ENCODE data around the gene IL13.

Gene IL13

DNA sequence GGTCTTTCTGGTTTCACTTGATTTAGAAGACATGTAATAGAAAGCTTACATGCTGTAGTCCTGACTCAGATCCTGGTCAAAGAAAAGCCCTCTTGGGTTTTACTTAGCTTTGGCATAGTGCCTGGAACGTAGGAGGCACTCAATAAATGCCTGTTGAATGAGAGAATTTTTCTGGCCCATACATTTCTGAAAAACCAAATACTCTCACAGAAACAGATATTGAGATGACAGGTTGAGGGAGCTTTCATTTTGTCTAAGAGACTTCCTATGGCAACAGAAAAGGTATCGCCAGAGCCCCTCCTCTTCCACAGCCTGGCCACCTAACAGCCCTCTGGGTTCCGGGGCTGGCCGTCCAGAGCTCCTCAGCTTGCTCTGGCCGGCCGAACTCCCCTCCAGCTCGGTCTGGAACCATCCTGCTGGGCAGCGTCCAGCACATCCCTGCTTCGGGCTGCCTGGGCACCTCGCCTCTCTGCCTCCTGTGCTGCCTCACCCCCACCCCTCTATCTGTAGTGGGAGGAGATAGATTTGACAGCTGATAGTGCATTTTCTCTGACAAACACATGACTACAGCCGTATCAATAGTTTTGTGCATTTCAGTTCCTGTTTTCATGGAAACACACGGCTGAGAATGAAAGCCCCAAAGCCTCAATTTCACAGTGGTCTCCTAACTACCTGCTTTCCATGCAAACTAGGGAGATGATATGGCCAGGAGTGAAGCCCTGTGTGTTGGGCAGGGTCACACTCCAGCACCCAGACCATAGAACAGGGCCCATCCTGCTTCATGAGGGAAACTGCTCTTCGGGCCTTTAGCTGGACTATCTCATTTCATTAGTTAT is 16.9 kb downstream of the IL13 start:
- TF ChIP-seq, protein P1, sequence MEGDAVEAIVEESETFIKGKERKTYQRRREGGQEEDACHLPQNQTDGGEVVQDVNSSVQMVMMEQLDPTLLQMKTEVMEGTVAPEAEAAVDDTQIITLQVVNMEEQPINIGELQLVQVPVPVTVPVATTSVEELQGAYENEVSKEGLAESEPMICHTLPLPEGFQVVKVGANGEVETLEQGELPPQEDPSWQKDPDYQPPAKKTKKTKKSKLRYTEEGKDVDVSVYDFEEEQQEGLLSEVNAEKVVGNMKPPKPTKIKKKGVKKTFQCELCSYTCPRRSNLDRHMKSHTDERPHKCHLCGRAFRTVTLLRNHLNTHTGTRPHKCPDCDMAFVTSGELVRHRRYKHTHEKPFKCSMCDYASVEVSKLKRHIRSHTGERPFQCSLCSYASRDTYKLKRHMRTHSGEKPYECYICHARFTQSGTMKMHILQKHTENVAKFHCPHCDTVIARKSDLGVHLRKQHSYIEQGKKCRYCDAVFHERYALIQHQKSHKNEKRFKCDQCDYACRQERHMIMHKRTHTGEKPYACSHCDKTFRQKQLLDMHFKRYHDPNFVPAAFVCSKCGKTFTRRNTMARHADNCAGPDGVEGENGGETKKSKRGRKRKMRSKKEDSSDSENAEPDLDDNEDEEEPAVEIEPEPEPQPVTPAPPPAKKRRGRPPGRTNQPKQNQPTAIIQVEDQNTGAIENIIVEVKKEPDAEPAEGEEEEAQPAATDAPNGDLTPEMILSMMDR (conservative IDR thresholded peaks at IDR 0.05): no peak
- no peak overlapping the region for H3K27ac ChIP-seq

DNA sequence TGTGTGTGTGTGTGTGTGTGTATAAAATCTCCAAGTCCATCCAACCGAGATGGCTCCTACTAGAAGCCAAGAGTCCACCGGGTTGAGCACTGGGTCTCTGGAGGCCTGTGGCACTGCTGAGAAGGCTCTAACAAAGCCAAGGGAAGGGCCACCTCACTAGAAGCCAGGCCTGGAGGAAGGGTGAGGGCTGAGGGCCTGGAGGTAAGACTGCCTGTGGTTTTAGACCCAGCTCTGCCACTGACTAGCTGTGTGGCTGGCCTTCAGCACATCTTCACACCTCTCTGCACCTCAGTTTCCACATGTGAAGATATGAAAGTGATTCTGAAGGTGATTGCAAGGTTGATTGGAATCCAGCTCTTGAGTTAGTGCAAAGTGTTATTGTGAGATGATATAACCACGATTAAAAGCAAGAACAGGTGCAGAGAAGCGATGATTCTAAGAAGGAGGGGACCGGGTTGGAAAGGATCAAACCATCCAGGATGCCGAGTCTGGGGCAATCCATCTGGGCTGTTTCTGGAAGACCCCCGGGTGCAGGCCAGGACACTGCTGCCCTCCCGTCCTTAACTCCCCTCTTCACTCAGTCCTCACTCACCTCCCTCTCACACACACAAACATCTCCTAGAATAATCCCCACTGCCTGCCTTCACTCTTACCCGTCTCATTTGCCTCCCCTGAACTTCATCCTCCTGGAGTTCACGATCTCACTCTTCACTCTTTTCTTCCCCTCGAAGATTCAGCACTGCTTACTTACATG is 18.1 kb downstream of the IL13 start:
- H3K27ac ChIP-seq: no peak overlapping the region
- TF ChIP-seq, protein P1 (conservative IDR thresholded peaks at IDR 0.05): no peak

DNA sequence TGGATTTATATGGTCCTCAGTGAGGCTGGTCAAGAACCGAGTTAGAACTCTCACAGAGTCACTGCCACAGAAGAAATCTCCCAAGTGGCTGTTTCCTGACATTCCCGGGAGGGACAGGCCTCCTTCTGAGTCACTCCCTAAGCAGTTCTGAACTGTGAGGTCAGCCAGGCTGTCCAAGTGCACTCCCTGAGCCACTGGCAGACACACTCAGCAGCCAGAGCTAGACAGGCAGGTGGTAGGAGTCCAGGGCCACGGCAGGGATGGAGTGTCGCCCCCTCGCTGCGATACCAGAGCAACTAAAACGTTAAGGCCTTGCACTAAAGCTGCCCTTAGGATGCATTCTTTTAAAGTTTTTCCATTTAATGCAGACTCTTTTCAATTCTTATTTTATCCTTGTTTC is 19.2 kb downstream of the IL13 start:
- no peak overlapping the region for H3K27ac ChIP-seq
- TF ChIP-seq, protein P1 (conservative IDR thresholded peaks at IDR 0.05): no peak

DNA sequence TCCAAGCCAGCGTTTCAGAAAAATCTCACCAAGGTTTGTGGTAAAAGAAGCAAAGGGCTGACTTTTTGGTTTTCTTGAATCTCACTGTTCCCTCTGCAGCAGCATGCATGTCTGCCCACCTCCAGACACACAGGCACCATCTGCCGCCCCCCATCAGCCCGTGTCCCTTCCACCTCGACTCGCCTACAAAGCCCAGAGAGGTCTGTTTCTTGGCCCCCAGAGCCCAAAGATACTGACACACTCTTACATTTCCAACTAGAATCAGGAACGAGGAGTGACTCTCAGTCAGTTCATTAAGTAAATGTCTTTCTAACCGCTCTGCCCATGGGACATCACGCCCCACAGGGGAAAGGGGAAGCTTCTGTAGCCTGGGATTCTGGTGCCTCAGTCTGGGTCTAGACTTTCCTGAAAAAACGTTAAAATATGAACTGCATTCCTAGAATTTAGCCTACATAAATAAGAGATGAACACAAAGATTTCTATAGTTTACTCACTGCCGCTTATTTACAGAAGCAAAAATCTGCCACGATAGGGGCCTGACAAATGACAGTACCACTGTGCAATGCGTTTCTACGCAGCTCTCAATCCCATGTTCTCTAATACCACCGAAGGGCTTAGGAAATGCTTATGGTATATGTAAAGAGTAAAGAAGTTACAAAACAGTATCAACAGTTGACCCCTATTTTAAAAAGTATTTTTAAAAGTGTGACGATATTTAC is 19.9 kb downstream of the IL13 start:
- no peak overlapping the region for H3K27ac ChIP-seq
- TF ChIP-seq, protein P1 (conservative IDR thresholded peaks at IDR 0.05): no peak

DNA sequence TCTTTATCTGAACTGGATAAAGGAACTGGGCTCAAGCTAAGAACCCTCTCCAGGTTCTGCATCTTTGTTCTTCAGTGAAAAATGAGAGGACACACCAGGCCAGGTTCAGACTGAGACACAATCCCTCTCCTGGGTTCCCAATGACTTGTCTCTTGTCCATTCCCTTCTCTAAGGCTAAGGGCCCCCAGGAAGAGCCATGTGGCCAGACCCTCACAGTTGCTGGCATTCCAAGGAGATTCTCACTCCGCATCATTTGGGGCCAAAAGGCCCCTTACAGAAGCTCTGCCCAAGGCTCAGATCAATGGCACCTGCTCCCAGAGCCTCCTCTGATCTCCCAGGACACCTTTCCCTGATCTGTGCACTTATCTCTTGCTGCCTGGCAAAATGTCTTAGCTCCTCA is 20.8 kb downstream of the IL13 start:
- TF ChIP-seq, protein P1 (conservative IDR thresholded peaks at IDR 0.05): no peak
- H3K27ac ChIP-seq: no peak overlapping the region

DNA sequence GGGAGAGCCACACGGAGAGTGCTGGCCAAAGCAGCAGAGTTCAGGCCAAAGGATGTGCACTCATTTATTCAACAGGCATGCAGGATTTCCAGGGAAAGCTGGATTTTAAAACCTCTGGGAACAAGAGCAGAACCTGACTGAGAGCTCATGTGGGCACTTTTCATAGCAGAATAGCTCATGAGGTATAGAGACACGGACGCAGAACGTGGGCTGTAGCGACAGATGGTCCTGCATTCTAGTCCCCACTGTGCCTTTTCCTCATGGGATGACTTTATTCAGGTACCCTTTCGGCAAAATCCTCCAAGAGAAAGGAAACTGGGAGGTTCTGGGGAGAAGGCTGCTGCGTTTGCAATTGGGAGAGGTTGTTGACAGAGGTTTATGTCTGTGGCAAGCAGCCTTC is 21.2 kb downstream of the IL13 start:
- TF ChIP-seq, protein P1 (conservative IDR thresholded peaks at IDR 0.05): no peak
- no peak overlapping the region for H3K27ac ChIP-seq
